Glutamatergic neuron (in vitro differentiated cells): ENCODE results near the gene FSTL5. TPM values are rescaled to one million over a fixed set of nuclear protein-coding genes. Genes with fewer than 3 reads are reported as not detected.

Experiments used
- DNase-seq: peaks from one replicate; pipeline ENCODE4 v3.0.0; 2022
- H3K27ac Mint-ChIP-seq: one replicate; pipeline ENCODE4 v1.8.0; 2020; ENCODE audit warnings: mild to moderate bottlenecking, mixed read lengths, inconsistent platforms; ENCODE audit not compliant: unreplicated experiment
- H3K27me3 Mint-ChIP-seq: one replicate; pipeline ENCODE4 v1.8.0; 2020; ENCODE audit warnings: mild to moderate bottlenecking, moderate library complexity, mixed read lengths, inconsistent platforms; ENCODE audit not compliant: unreplicated experiment
- H3K36me3 Mint-ChIP-seq: one replicate; pipeline ENCODE4 v1.8.0; 2020; ENCODE audit warnings: mild to moderate bottlenecking, mixed read lengths, inconsistent platforms; ENCODE audit not compliant: unreplicated experiment
- H3K4me1 Mint-ChIP-seq: one replicate; pipeline ENCODE4 v1.8.0; 2020; ENCODE audit warnings: mild to moderate bottlenecking, low read depth, mixed read lengths, inconsistent platforms; ENCODE audit not compliant: unreplicated experiment
- H3K4me3 Mint-ChIP-seq: one replicate; pipeline ENCODE4 v1.8.0; 2020; ENCODE audit warnings: mild to moderate bottlenecking, mixed read lengths, inconsistent platforms; ENCODE audit not compliant: unreplicated experiment
- H3K9me3 Mint-ChIP-seq: one replicate; pipeline ENCODE4 v1.8.0; 2020; ENCODE audit warnings: mild to moderate bottlenecking, moderate library complexity, mixed read lengths, inconsistent platforms; ENCODE audit not compliant: unreplicated experiment
- CTCF ChIP-seq: fragments of 200-600 bp; sonication (generic); IDR thresholded peaks from one replicate; pipeline ENCODE4 v1.5.0; 2021; ENCODE audit not compliant: partially characterized antibody, unreplicated experiment
- total RNA-seq: library from RNA; stranded (reverse); fragmentation: NEBNext Ultra II Directional; extraction: Animal tissue kit (Norgen Biotek cat#: 25700); gene quantifications from one replicate; pipeline ENCODE4 v1.2.1, GENCODE V29; 2021; ENCODE audit not compliant: unreplicated experiment

FSTL5 gene
- total RNA-seq, 1 donor from 2014 or later, result 9.2 TPM

GRCh38 chr4:162017863-162018262 lies 145.9 kb downstream of the FSTL5 start:
- no peak for DNase-seq
- peaks cover 2% of the 10 kb centered on the region for H3K9me3 Mint-ChIP-seq
- H3K27me3 Mint-ChIP-seq, result no peaks in the 10 kb centered on the region
- H3K27ac Mint-ChIP-seq, result no peak overlapping the region
- H3K4me3 Mint-ChIP-seq, result no peak overlapping the region
- peaks cover 3% of the 10 kb centered on the region for H3K4me1 Mint-ChIP-seq
- H3K36me3 Mint-ChIP-seq, result no peaks in the 10 kb centered on the region
- TF ChIP-seq CTCF, result no peak

GRCh38 chr4:162016991-162017390 lies 146.8 kb downstream of the FSTL5 start:
- Mint-ChIP-seq H3K4me3 (no peak overlapping the region), H3K27ac (no peak overlapping the region), H3K9me3 (peaks cover 2% of the 10 kb centered on the region), H3K4me1 (peaks cover 3% of the 10 kb centered on the region), H3K36me3 (no peaks in the 10 kb centered on the region), H3K27me3 (no peaks in the 10 kb centered on the region)
- DNase-seq, result no peak
- TF ChIP-seq CTCF, result no peak

GRCh38 chr4:162016219-162016618 lies 147.6 kb downstream of the FSTL5 start:
- DNase-seq, result no peak
- Mint-ChIP-seq H3K27ac (no peak overlapping the region), H3K27me3 (no peaks in the 10 kb centered on the region), H3K9me3 (peaks cover 2% of the 10 kb centered on the region), H3K4me1 (peaks cover 3% of the 10 kb centered on the region), H3K36me3 (no peaks in the 10 kb centered on the region), H3K4me3 (no peak overlapping the region)
- no peak for TF ChIP-seq CTCF

- DNase-seq, result no peak
- H3K36me3 Mint-ChIP-seq, result no peaks in the 10 kb centered on the region
- H3K27me3 Mint-ChIP-seq, result no peaks in the 10 kb centered on the region
- peaks cover 3% of the 10 kb centered on the region for H3K4me1 Mint-ChIP-seq
- H3K9me3 Mint-ChIP-seq, result peaks cover 2% of the 10 kb centered on the region
- no peak overlapping the region for H3K27ac Mint-ChIP-seq
- TF ChIP-seq CTCF, result no peak
- H3K4me3 Mint-ChIP-seq, result no peak overlapping the region
These were observed 148.7 kb downstream of the FSTL5 start for GRCh38 chr4:162015090-162015489.

GRCh38 chr4:162011089-162011488 lies 152.7 kb downstream of the FSTL5 start:
- DNase-seq, result no peak
- H3K27me3 Mint-ChIP-seq, result no peaks in the 10 kb centered on the region
- no peak overlapping the region for H3K4me3 Mint-ChIP-seq
- no peaks in the 10 kb centered on the region for H3K9me3 Mint-ChIP-seq
- no peaks in the 10 kb centered on the region for H3K4me1 Mint-ChIP-seq
- H3K27ac Mint-ChIP-seq, result no peak overlapping the region
- TF ChIP-seq CTCF, result no peak
- H3K36me3 Mint-ChIP-seq, result no peaks in the 10 kb centered on the region
